NCI-H1105 treated with DMSO at 0.1 percent for 48 hours (cell line): ENCODE measurements around the gene IPPK.
"Not testable (repeated sequence)": the region's sequence is repeated elsewhere in the genome, so short reads cannot be mapped to it uniquely, and the experiment has no call there.

Experiments
- DNase-seq: peaks from one replicate; lab custom pipeline; 2025; lab: John Stamatoyannopoulos, UW

IPPK gene

DNA sequence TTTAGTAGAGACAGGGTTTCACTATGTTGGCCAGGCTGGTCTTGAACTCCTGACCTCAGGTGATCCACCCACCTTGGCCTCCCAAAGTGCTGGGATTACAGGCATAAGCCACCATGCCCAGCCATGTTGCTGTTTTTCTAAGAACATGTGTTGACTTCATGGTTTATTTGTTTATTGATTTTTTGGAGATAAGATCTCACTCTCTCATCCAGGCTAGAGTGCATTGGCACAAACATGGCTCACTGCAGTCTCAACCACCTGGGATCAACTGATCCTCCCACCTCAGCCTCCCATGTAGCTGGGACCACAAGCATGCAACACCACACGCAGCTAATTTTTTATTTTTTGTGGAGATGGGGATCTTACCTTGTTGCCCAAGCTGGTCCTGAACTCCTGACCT is 74.9 kb downstream of the IPPK start:
- DNase-seq = not testable (repeated sequence)

DNA sequence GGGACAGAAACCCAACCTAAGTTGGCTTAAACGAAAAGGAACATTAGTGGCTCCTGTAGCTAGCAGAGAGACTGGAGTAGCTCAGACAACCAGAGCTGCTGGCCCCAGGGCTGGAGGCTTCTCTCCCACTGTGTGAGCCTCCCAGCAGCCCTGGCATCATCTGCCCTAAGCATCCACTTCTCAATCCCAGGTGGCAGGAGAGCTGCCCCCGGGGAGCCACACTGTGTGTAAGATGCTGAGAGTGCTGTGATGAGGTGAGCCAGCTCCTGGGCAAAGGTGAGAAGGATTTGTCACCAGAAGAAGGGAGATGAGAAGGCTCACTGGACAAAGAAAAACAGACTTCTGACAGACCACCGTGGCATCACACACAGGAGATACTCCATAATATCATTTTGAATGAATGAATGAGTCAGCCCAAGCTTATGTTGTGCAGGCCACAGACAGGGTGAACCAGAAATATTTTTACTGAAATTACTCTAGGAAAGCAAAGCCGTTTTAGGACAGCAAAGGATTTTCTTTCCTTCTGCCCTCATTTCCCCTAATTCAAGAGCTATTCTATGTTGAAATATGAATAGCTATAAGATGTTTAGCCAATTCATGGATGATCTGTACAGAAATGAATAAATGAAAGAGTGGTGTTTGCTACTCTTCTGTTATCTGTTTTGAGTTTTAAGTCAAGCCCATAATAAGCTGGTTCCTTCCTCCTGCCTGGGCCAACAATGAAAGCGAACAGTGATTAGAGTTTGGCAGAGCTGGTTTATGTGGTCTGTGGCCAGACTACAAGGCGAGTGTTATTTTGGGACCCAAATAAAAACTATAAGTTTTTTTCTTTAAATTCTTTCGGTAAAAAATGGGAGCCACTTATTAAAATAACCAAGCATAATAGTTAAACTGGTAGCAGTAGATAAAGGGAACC is 76.7 kb downstream of the IPPK start:
- DNase-seq = no peak

DNA sequence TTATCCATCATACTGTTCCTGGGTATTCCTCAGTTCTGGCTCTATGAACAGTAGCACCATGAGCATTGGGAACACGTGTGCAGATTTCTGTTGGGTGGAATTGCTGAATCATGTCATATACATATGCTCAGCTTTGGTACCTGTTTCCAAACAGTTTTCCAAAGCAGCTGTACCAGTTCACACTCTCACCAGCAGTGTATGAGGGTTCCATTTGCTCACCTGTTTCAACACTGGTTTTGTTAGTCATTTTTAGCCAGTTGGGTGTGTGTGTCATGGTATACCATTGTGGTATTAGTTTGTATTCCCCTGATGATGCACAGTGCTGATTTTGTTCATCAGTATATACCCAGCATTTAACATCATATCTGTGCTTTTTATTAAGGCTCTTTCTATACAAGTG is 77.4 kb downstream of the IPPK start:
- no peak for DNase-seq

GRCh38 chr9:92590377-92590776 is 79.6 kb downstream of the IPPK start:
- DNase-seq = no peak

DNA sequence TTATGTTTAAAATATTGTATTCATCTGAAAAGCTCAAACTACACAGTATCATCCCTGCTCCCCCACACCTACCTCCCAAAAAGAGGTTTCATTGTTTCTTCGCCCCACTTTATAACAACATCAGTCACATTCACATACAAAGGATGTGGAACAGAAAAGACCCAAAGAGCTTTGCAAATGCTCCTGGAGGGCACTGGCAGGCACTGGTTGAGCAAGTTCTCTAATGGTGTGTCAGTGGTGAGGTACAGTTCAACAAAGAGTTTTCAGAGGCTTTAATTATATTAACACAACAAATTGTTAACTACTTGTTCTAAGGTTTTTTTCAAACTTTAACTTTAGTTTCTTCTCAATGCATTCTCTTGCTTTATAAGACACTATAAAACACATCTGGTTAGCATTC is 80.0 kb downstream of the IPPK start:
- no peak for DNase-seq

DNA sequence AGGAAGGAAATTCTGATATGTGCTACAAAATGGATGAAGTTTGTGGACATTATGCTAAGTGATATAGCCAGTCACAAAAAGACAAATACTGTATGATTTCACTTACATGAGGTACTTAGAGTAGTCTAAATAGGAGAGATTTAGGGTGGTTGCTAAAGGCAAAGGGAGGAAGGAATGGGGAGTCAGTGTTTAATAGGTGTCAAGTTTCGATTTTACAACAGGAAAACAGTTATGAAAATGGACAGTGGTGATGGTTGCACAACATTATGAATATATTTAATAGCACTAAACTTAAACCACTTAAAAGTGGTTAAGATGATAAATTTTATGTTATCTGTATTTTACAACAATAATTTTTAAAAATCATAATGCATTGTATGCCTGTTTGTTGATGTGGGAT is 93.8 kb downstream of the IPPK start:
- no peak for DNase-seq

DNA sequence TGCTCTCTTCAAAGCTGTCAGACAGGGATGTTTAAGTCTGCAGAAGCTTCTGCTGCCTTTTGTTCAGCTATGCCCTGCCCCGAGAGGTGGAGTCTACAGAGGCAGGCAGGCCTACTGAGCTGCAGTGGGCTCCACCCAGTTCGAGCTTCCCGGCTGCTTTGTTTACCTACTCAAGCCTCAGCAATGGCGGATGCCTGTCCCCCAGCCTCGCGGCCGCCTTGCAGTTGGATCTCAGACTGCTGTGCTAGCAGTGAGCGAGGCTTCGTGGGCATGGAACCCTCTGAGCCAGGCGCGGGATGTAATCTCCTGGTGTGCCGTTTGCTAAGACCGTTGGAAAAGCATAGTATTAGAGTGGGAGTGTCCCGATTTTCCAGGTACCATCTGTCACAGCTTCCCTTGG is 96.3 kb downstream of the IPPK start:
- DNase-seq = not testable (repeated sequence)

DNA sequence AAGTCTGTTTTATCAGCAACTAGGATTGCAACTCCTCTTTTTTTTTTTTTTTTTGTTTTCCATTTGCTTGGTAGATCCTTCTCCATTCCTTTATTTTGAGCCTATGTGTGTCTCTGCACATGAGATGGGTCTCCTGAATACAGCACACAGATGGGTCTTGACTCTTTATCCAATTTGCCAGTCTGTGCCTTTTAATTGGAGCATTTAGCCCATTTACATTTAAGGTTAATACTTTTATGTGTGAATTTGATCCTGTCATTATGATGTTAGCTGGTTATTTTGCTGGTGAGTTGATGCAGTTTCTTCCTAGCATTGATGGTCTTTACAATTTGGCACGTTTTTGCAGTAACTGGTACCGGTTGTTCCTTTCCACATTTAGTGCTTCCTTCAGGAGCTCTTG is 98.1 kb downstream of the IPPK start:
- not testable (repeated sequence) for DNase-seq

DNA sequence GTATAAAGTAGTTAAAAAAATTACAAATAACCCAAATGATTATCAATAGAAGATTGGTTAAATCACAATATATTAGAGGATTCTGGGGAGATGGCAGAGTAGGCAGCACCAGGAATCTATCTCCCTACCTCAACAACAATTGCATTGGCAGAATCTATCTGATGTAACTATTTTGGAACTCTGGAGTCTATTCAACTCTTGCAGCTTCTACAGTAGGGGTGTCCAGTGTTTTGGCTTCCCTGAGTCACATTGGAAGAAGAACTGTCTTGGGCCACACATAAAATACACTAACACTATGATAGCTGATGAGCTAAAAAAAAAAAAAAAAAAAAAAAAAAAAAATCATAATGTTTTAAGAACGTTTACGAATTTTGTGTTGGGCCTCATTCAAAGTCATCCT is 104.9 kb downstream of the IPPK start:
- no peak for DNase-seq

DNA sequence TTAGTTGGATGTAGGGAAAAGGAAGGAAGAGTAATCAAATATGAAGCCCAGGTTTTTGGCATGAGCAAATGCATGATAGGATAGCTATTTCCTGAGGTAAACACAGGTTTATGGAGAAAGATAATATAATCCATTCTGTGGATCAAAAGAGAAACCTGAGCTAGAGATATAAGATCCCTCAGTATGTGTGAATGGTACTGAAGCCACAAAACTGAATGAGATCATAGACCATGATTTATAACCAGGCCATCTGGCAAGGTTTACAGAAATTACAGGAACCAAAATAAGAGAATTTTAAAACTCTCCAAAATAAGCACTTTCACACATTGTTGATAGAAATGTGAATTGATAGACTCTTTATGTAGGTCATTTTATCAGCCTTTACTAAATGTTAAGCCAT is 105.4 kb downstream of the IPPK start:
- DNase-seq = no peak
